PC-9 (cell line): ENCODE measurements around the gene VCAM1. TPM values are rescaled to one million over a fixed set of nuclear protein-coding genes. Genes with fewer than 3 reads are reported as not detected.

ENCODE experiments used
- BruUV-seq: library from RNA; stranded (reverse); fragments of 400-500 nt; replicated peaks from 2 replicates; lab custom pipeline; 2021; lab: Mats Ljungman, UMichigan
- CTCF ChIA-PET: fragments of 300-600 bp; sonication (Branson Sonifier 250); formaldehyde crosslinking; loops from one replicate; lab custom pipeline; 2022; ENCODE audit warnings: antibody characterized with exemption; lab: Charles Lee
- POLR2A ChIA-PET: fragments of 300-600 bp; sonication (Branson Sonifier 250); formaldehyde crosslinking; loops from one replicate; lab custom pipeline; 2022; ENCODE audit warnings: antibody characterized with exemption; ENCODE audit not compliant: unreplicated experiment; lab: Charles Lee
- DNase-seq, 2 experiments: peaks; one replicate each; pipeline versions ENCODE4 v3.0.0 to v3.0.0-alpha.2; 2015 to 2022; ENCODE audit warnings: mixed read lengths in 1 of 2
- H2AFZ ChIP-seq: fragments of 200-600 bp; sonication (generic); 2 replicates; pipeline ENCODE4 v1.8.1; 2017; ENCODE audit warnings: antibody characterized with exemption
- H3F3A ChIP-seq: fragments of 200-600 bp; sonication (generic); 2 replicates; pipeline ENCODE4 v1.8.1; 2017; ENCODE audit warnings: antibody characterized with exemption, mild to moderate bottlenecking, low read depth; ENCODE audit not compliant: insufficient read depth
- H3K27ac ChIP-seq: fragments of 200-600 bp; sonication (generic); 2 replicates; pipeline ENCODE4 v1.6.1; 2016; ENCODE audit warnings: mixed run types
- H3K27me3 ChIP-seq: fragments of 200-600 bp; sonication (generic); 2 replicates; pipeline ENCODE4 v1.6.1; 2016; ENCODE audit warnings: low read depth, mixed run types; ENCODE audit not compliant: insufficient read depth
- H3K36me3 ChIP-seq: fragments of 200-600 bp; sonication (generic); 2 replicates; pipeline ENCODE4 v1.6.1; 2016; ENCODE audit warnings: low read depth, mixed run types
- H3K4me1 ChIP-seq: fragments of 200-600 bp; sonication (generic); replicated peaks from 2 replicates; pipeline ENCODE4 v1.6.1; 2016; ENCODE audit warnings: mixed run types; ENCODE audit not compliant: insufficient read depth
- H3K4me2 ChIP-seq: fragments of 200-600 bp; sonication (generic); 2 replicates; pipeline ENCODE4 v1.6.1; 2017; ENCODE audit warnings: mixed run types
- H3K4me3 ChIP-seq: fragments of 200-600 bp; sonication (generic); 2 replicates; pipeline ENCODE4 v1.6.1; 2016; ENCODE audit warnings: mixed run types
- H3K79me2 ChIP-seq: fragments of 200-600 bp; sonication (generic); 2 replicates; pipeline ENCODE4 v1.6.1; 2017; ENCODE audit warnings: low read depth, mixed run types
- H3K9me2 ChIP-seq: fragments of 200-600 bp; sonication (generic); 2 replicates; pipeline ENCODE4 v1.8.1; 2017; ENCODE audit warnings: mild to moderate bottlenecking; ENCODE audit not compliant: insufficient read depth
- H3K9me3 ChIP-seq: fragments of 200-600 bp; sonication (generic); 2 replicates; pipeline ENCODE4 v1.8.1; 2016; ENCODE audit warnings: low read depth; ENCODE audit not compliant: insufficient read depth
- H4K20me1 ChIP-seq: fragments of 200-600 bp; sonication (generic); 2 replicates; pipeline ENCODE4 v1.8.1; 2017; ENCODE audit not compliant: insufficient read depth
- CTCF ChIP-seq: fragments of 200-600 bp; sonication (generic); conservative IDR thresholded peaks from 2 replicates; pipeline ENCODE4 v1.6.1; 2017; ENCODE audit warnings: mixed run types, antibody characterized with exemption, mild to moderate bottlenecking, moderate library complexity
- EZH2 ChIP-seq: fragments of 200-600 bp; sonication (generic); IDR thresholded peaks from 2 replicates; pipeline ENCODE4 v1.8.0; 2017; ENCODE audit warnings: antibody characterized with exemption, low read depth
- intact Hi-C: fragments of 100-400 bp; cut with micrococcal nuclease; formaldehyde crosslinking; loops from one replicate; pipeline ENCODE4 v1.10.0; 2022; ENCODE audit not compliant: unreplicated experiment
- total RNA-seq: library from RNA; stranded (reverse); gene quantifications from 2 replicates; pipeline ENCODE4 v1.2.3, GENCODE V29; 2021

VCAM1 gene
- total RNA-seq, 1 experiment from 2014 or later: not detected

DNA sequence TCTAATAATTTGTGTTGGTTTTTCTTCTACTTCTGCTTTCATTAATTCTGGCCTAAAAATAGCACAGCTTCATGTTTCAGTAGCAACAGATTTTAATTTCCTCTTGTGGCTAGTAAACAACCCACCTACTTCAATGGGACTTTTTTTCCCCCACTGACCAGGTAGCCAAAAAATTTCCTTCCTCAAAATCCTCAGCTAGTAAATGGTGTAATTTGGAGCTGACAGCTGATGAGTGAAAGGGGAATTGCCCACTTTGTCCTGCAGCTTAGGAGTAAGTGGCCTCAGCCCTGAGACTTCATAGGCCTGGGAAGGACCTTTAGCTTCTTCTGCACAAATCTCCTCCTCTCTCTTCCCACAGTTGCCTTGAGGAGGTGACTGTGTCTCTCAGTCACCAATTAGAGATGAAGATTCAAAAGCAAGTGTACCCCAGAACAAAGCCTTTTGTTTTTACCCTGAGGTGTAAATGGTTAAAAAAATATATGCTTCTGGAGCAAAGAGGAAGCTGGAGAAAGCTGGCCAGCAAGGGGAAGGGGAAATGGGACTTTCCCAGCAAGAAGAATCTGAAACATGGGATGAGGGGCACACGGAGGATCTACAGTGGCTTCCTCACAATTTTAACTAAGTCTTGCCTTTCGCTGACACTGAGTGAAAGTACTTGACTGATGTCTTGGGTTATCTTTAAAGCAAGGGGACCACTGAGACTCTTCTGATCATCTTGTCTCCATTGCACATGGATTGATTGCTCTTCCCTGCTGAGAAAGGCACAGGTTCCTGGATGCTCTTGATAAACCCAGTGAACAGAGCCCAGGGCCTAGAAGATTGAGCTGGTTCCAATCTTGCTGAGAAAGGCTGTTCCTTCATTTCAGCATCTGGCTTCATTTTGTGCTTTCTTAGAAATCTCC is 35.8 kb upstream of the VCAM1 start:
- Histone ChIP-seq H3K4me1 (no peaks in the 10 kb centered on the region), H3K4me3 (no peak overlapping the region), H3K79me2 (no peaks in the 10 kb centered on the region), H4K20me1 (no peaks in the 10 kb centered on the region), H2AFZ (0 out of 2 replicates have a peak overlapping the region, but pooled peaks have one; percentile 22), H3K9me3 (no peaks in the 10 kb centered on the region; the same call in 1 of the 2 replicates), H3K9me2 (no peaks in the 10 kb centered on the region), H3F3A (no peaks in the 10 kb centered on the region), H3K36me3 (no peaks in the 10 kb centered on the region), H3K27me3 (no peaks in the 10 kb centered on the region), H3K4me2 (no peak overlapping the region), H3K27ac (no peak overlapping the region)
- POLR2A ChIA-PET: no interaction called here
- TF ChIP-seq EZH2: no peak
- no peak for TF ChIP-seq CTCF
- BruUV-seq: no TSS peak
- CTCF ChIA-PET: no interaction called here
- no peak for DNase-seq
- intact Hi-C loops: no loop called here

DNA sequence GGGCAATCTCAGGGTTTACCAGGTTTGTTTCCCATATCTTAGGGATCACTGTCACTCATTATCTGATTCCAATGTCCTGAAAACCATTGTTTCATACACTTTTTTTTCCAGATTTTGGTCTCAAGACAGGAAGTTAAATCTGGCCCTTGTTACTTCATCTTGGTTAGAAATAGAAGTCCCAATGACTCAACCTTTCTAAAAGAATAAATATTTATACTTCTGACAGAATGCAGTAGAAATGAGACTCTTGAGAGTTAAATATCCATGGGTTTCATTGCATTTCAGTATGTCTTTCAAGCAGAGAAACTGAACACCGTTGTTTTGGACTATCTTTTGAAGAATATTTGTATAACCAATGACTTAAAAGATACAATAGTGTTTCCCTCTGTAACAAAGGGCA is 19.8 kb upstream of the VCAM1 start:
- Histone ChIP-seq H3K36me3 (no peaks in the 10 kb centered on the region), H3F3A (no peaks in the 10 kb centered on the region), H3K27me3 (no peaks in the 10 kb centered on the region), H3K9me2 (0 out of 2 replicates have a peak, but pooled peaks cover 4% of the 10 kb centered on the region), H4K20me1 (no peaks in the 10 kb centered on the region), H3K79me2 (no peaks in the 10 kb centered on the region), H3K9me3 (no peaks in the 10 kb centered on the region), H3K4me1 (no peaks in the 10 kb centered on the region), H3K4me3 (no peak overlapping the region), H3K4me2 (no peak overlapping the region), H3K27ac (no peak overlapping the region), H2AFZ (no peak overlapping the region)
- BruUV-seq: no TSS peak
- intact Hi-C loops: no loop called here
- TF ChIP-seq CTCF: no peak
- TF ChIP-seq EZH2: no peak
- CTCF ChIA-PET: no interaction called here
- POLR2A ChIA-PET: no interaction called here
- DNase-seq: no peak

DNA sequence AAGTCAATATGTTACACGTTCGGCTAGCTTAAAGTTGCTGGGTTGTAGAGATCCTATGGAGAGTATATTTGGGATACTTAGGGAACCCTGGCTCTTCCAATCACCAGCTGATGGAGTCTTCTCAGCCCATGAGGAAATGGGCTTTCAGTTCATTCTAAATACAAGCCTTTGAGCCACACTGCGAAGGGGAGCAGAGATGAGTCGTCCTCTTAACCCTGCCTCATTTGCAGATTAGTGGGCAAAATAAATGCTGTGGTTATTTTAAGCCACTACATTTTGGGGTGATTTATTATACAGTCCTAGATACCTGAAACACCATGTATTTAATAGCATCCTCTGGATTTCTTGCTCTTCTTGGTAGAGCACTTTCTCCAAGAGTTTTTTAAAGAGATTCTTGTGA is 19.0 kb upstream of the VCAM1 start:
- Histone ChIP-seq H3K4me1 (no peaks in the 10 kb centered on the region), H2AFZ (no peak overlapping the region), H3K79me2 (no peaks in the 10 kb centered on the region), H3F3A (no peaks in the 10 kb centered on the region), H3K27me3 (no peaks in the 10 kb centered on the region), H3K4me3 (no peak overlapping the region), H3K36me3 (no peaks in the 10 kb centered on the region), H3K27ac (no peak overlapping the region), H3K9me2 (0 out of 2 replicates have a peak, but pooled peaks cover 3% of the 10 kb centered on the region), H3K4me2 (no peak overlapping the region), H4K20me1 (no peaks in the 10 kb centered on the region), H3K9me3 (no peaks in the 10 kb centered on the region; the same call in 1 of the 2 replicates)
- BruUV-seq: no TSS peak
- ChIA-PET CTCF (no interaction called here), POLR2A (no interaction called here)
- no peak for DNase-seq
- TF ChIP-seq EZH2: no peak
- no peak for TF ChIP-seq CTCF
- intact Hi-C loops: no loop called here
